Measurements from ENCODE around the gene RASGRF2.

DNA sequence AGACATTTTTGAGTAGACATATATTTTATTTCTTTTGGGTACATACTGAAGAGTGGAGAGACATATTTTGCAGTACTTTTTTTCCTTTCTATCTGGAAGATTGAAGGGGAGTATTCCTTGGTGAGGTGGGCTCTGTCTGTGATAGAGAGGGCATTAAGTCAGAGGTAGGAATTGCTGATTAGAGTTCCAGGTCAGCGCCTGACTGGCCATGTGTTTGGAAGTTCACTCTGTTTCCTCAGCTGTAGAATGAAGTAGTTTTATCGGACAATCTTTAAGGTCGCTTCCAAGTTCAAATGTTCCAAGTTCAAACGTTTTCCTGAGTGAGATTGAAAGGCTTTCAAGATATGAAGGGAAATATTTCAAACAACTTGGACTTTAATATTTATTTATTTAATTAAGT is 45.5 kb downstream of the RASGRF2 start:
- no peak for TF ChIP-seq NCOA1 (CRISPR knock-in tag; IDR thresholded peaks at IDR 0.05)
- no peak for TF ChIP-seq RAD21 (CRISPR knock-in tag; IDR thresholded peaks at IDR 0.05)
- no peak for TF ChIP-seq REPIN1 (CRISPR knock-in tag; IDR thresholded peaks at IDR 0.05; ENCODE audit: borderline replicate concordance, low read depth)

Data from HepG2 (cell line).